Esophagus muscularis mucosa (tissue), 4 donors: ENCODE measurements around the gene ASTE1. TPM values are rescaled to one million over a fixed set of nuclear protein-coding genes. Genes with fewer than 3 reads are reported as not detected.
"Not testable (repeated sequence)": the region's sequence is repeated elsewhere in the genome, so short reads cannot be mapped to it uniquely, and the experiment has no call there.

Experiments used
- DNase-seq: peaks from one replicate; pipeline ENCODE4 v3.0.0-alpha.2; 2017; ENCODE audit errors: extremely low spot score
- H3K27ac ChIP-seq, 4 donors: fragments of 200-600 bp; sonication (generic); replicated peaks in 1 of 4; 1 replicate in 3 of 4; 2 replicates in 1 of 4; pipeline ENCODE4 v1.5.1; 2016 to 2019; ENCODE audit warnings: mild to moderate bottlenecking in 1 of 4
- H3K27me3 ChIP-seq, 4 donors: fragments of 200-600 bp; sonication (generic); one replicate each; pipeline versions ENCODE4 v1.5.1 to v1.6.0; 2016 to 2019
- H3K36me3 ChIP-seq, 4 donors: fragments of 200-600 bp; sonication (generic); one replicate each; pipeline ENCODE4 v1.5.1; 2016 to 2019
- H3K4me1 ChIP-seq, 4 donors: fragments of 200-600 bp; sonication (generic); one replicate each; pipeline ENCODE4 v1.5.1; 2016 to 2019
- H3K4me3 ChIP-seq, 4 donors: fragments of 200-600 bp; sonication (generic); 1 replicate in 2 of 4; 2 replicates in 2 of 4; pipeline ENCODE4 v1.5.1; 2016 to 2019; ENCODE audit warnings: mild to moderate bottlenecking in 4 of 4, moderate library complexity in 1 of 4
- H3K9me3 ChIP-seq, 4 donors: fragments of 200-600 bp; sonication (generic); 1 replicate in 3 of 4; 2 replicates in 1 of 4; pipeline ENCODE4 v1.5.1; 2016 to 2019
- CTCF ChIP-seq, 3 experiments: fragments of 200-600 bp in 2 of 3; fragments of 450-650 bp in 1 of 3; sonication (generic) in 2 of 3; IDR thresholded peaks; one replicate each; pipeline ENCODE4 v1.5.1; 2017 to 2019; ENCODE audit warnings: antibody characterized with exemption in 3 of 3, mild to moderate bottlenecking in 2 of 3, moderate library complexity in 1 of 3
- EP300 ChIP-seq: sonication (generic); formaldehyde crosslinking; IDR thresholded peaks from one replicate; pipeline ENCODE4 v1.6.1; 2017; ENCODE audit warnings: antibody characterized with exemption
- POLR2A ChIP-seq: fragments of 450-650 bp; IDR thresholded peaks from one replicate; pipeline ENCODE4 v1.6.1; 2017; ENCODE audit warnings: antibody characterized with exemption, moderate library complexity, mild to moderate bottlenecking, low read depth
- POLR2AphosphoS5 ChIP-seq, 2 donors: sonication (generic); formaldehyde crosslinking; IDR thresholded peaks; one replicate each; pipeline ENCODE4 v1.6.1; 2017; ENCODE audit warnings: antibody characterized with exemption in 2 of 2
- WGBS: methylation state at CpG from one replicate; pipeline ENCODE4 v1.1.5; 2018; 5-methylcytosine and 5-hydroxymethylcytosine counted together
- intact Hi-C: fragments of 100-400 bp; cut with DNase I; formaldehyde crosslinking; loops from one replicate; pipeline ENCODE4 v1.15.1; 2023
- total RNA-seq, 4 donors: library from RNA; depleted of rRNA; stranded (reverse); fragments of >200 nt; gene quantifications; one replicate each; pipeline versions ENCODE4 v1.1.0 to v1.2.1, GENCODE V29; 2016

ASTE1 gene
- total RNA-seq, 4 donors from 2014 or later = 2.8 to 4.6 (median 4.1) TPM

- TF ChIP-seq POLR2AphosphoS5 (IDR thresholded peaks at IDR 0.05) (no peak), POLR2A (no peak)
- peaks cover 14 to 54% (median 28%) of the 10 kb centered on the region in 4 donors for H3K36me3 ChIP-seq
Observed at GRCh38 chr3:130975251-130975650, 51.4 kb downstream of the ASTE1 start.

GRCh38 chr3:130974201-130974600, 52.4 kb downstream of the ASTE1 start:
- 100% methylated on average over 2 of the region's 2 CpGs for whole genome bisulfite sequencing
- Histone ChIP-seq H3K4me1 (no peaks in the 10 kb centered on the region), H3K36me3 (peaks cover 14 to 60% (median 34%) of the 10 kb centered on the region in 4 donors), H3K27ac (no peak overlapping the region), H3K27me3 (no peaks in the 10 kb centered on the region), H3K9me3 (no peaks in the 10 kb centered on the region), H3K4me3 (no peak overlapping the region)
- intact Hi-C loops = no loop called here
- no peak for DNase-seq
- no peak for TF ChIP-seq CTCF (IDR thresholded peaks at IDR 0.05)
- TF ChIP-seq EP300 = no peak
- no peak for TF ChIP-seq POLR2AphosphoS5 (IDR thresholded peaks at IDR 0.05)
- no peak for TF ChIP-seq POLR2A

More at GRCh38 chr3:130975251-130975650, 51.4 kb downstream of the ASTE1 start:
- Histone ChIP-seq H3K27me3 (no peaks in the 10 kb centered on the region), H3K9me3 (no peaks in the 10 kb centered on the region), H3K27ac (no peak overlapping the region), H3K4me1 (no peaks in the 10 kb centered on the region), H3K4me3 (no peak overlapping the region)
- no peak for DNase-seq
- WGBS = 97% methylated on average over 3 of the region's 3 CpGs
- intact Hi-C loops = no loop called here

- WGBS = 82% methylated on average over 5 of the region's 5 CpGs
- TF ChIP-seq POLR2AphosphoS5 (IDR thresholded peaks at IDR 0.05) = no peak
- TF ChIP-seq EP300 = no peak
- TF ChIP-seq CTCF (IDR thresholded peaks at IDR 0.05) = no peak
- TF ChIP-seq POLR2A = no peak
- DNase-seq = no peak
- no peaks in the 10 kb centered on the region for H3K4me1 ChIP-seq
- H3K36me3 ChIP-seq = peaks cover 14 to 68% (median 39%) of the 10 kb centered on the region in 4 donors
- H3K4me3 ChIP-seq = no peak overlapping the region
- H3K27ac ChIP-seq = no peak overlapping the region
- no peaks in the 10 kb centered on the region for H3K27me3 ChIP-seq
- no peaks in the 10 kb centered on the region for H3K9me3 ChIP-seq
- intact Hi-C loops = no loop called here
Observed at GRCh38 chr3:130973406-130973805, 53.2 kb downstream of the ASTE1 start.

- H3K4me3 ChIP-seq, H3K9me3 ChIP-seq, H3K27ac ChIP-seq, DNase-seq, H3K4me1 ChIP-seq, H3K27me3 ChIP-seq, intact Hi-C loops: not testable (repeated sequence)
- peaks cover 14 to 73% (median 43%) of the 10 kb centered on the region in 4 donors for H3K36me3 ChIP-seq
- WGBS = 100% methylated on average over 2 of the region's 2 CpGs
Observed at GRCh38 chr3:130972592-130972991, 54.0 kb downstream of the ASTE1 start.

- Histone ChIP-seq H3K27ac (no peak overlapping the region), H3K36me3 (peaks cover 14 to 76% (median 49%) of the 10 kb centered on the region in 4 donors), H3K27me3 (no peaks in the 10 kb centered on the region), H3K4me3 (no peak overlapping the region), H3K4me1 (no peaks in the 10 kb centered on the region), H3K9me3 (no peaks in the 10 kb centered on the region)
- TF ChIP-seq POLR2AphosphoS5 (IDR thresholded peaks at IDR 0.05) (no peak), EP300 (no peak), CTCF (IDR thresholded peaks at IDR 0.05) (no peak), POLR2A (no peak)
- DNase-seq = no peak
- intact Hi-C loops = no loop called here
Observed at GRCh38 chr3:130971208-130971607, 55.4 kb downstream of the ASTE1 start.

GRCh38 chr3:130969621-130970020, 57.0 kb downstream of the ASTE1 start:
- TF ChIP-seq POLR2AphosphoS5 (IDR thresholded peaks at IDR 0.05) = no peak
- TF ChIP-seq POLR2A = no peak
- TF ChIP-seq CTCF (IDR thresholded peaks at IDR 0.05) = no peak
- no peak for TF ChIP-seq EP300
- H3K9me3 ChIP-seq = no peaks in the 10 kb centered on the region
- H3K27me3 ChIP-seq = no peaks in the 10 kb centered on the region
- no peak overlapping the region for H3K27ac ChIP-seq
- WGBS = 100% methylated on average over 2 of the region's 2 CpGs
- no peak overlapping the region for H3K4me3 ChIP-seq
- H3K36me3 ChIP-seq = peaks cover 5 to 76% (median 58%) of the 10 kb centered on the region in 4 donors
- no peaks in the 10 kb centered on the region for H3K4me1 ChIP-seq
- no peak for DNase-seq
- intact Hi-C loops = no loop called here
